CD4-positive, alpha-beta T cell treated with Interleukin-2 at 100 ng/mL for 4 hours (primary cell): ENCODE results near the gene SLC9C1.
A peak's percentile ranks its signal among the peaks of the same experiment; 100 is the strongest.
"Not testable (repeated sequence)": the region's sequence is repeated elsewhere in the genome, so short reads cannot be mapped to it uniquely, and the experiment has no call there.

Experiments
- DNase-seq: peaks from one replicate; pipeline ENCODE4 v3.0.0-alpha.2; 2020; ENCODE audit warnings: low spot score

The SLC9C1 gene

GRCh38 chr3:112187300-112187699 is 106.7 kb downstream of the SLC9C1 start:
- DNase-seq: no peak

DNA sequence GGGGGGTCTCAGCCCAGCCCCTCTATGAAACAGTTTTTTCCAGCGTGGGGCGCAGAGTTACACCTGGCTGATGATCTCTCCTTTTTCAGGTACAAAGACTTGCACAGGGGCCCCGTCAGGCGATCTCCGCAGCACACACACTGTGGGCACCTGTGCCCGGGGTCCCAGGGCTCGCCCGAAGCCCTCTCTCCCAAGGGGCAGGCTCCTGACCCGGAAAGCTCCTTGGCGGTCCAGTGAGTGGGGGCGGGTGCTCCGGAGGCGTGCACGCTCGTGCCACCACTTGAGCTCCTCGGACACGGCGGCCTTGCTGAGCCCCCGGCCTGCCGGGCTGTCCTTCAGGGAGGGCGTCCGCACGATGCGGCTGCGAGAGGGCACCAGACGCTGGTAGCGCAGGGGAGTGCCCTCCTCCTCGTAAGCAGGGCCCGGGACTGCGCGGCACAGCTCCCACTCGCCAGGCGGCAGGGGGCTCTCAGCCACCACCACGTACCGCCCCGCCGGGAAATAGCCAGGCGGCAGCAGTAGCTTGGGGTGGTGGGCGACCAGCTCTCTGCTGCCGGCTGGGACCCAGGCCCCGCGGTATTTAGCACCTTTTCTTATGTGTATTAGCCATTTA is 108.5 kb downstream of the SLC9C1 start:
- DNase-seq: not testable (repeated sequence)

- no peak for DNase-seq
These were observed 118.4 kb downstream of the SLC9C1 start for GRCh38 chr3:112175646-112176045.

GRCh38 chr3:112175037-112175436 is 119.0 kb downstream of the SLC9C1 start:
- no peak for DNase-seq

- DNase-seq: no peak
These were observed 122.9 kb downstream of the SLC9C1 start for GRCh38 chr3:112171144-112171543.

GRCh38 chr3:112170046-112170445 is 124.0 kb downstream of the SLC9C1 start:
- DNase-seq: no peak

DNA sequence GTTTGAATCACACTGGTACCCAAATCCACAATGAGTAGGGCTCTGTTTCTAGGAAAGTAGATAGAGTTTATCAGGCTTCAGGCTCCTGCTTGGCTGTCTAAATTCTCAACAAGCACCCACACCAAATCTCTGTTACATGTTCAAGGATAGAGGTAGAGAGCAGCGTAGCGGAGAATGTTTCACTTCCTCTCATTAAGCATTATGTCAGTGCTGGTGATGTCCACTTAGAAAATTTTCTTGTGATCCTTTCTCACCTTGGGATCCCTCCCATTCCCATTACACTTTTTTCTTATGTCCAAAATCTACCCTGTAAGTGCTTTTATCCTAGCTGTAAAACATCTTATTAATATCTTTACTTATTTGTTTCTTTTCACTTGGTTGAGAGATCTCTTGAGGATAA is 126.3 kb downstream of the SLC9C1 start:
- DNase-seq: no peak

GRCh38 chr3:112149136-112149535 is 144.9 kb downstream of the SLC9C1 start:
- DNase-seq: no peak

- no peak for DNase-seq
These were observed 150.3 kb downstream of the SLC9C1 start for GRCh38 chr3:112143689-112144088.

- DNase-seq: peak; percentile 48
These were observed 150.8 kb downstream of the SLC9C1 start for GRCh38 chr3:112143251-112143650.

GRCh38 chr3:112141293-112141692 is 152.7 kb downstream of the SLC9C1 start:
- no peak for DNase-seq

DNA sequence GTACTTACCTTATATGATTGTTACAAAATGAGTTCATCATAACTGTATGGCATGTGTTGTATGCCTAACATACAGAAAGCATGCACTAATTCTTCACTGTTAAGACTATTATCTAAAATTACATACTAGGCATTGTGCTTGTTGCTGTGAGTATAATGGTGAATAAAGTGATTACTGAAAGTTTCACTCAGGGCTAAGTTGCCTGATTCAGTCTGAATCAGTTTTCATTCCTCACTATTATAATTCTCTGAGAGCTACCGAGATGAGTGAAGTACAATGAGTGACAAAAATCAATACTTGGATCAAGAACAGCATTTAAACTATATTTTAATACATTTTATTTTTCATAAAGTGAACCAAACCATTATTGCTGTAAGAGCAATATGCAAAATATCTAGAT is 153.4 kb downstream of the SLC9C1 start:
- DNase-seq: no peak

GRCh38 chr3:112138219-112138969 is 155.6 kb downstream of the SLC9C1 start:
- DNase-seq: no peak

DNA sequence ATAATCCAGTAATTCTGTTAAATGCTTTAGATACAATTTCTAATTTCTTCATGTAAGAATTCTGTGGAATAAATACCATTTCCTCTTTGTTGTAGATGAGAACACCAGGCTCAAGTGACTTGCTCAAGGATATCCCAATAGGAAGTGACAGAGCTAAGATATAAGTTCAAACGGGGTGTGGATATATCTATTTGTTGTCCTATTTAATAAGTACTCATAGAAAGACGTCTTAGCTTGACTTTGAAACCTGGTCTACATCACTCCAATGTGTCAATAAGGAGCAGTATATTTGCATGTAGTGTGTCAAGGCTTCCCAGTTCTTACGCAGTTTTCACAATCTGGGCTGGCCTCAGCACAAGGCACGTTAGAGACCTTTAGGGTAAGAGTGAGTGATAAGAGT is 156.2 kb downstream of the SLC9C1 start:
- DNase-seq: no peak

DNA sequence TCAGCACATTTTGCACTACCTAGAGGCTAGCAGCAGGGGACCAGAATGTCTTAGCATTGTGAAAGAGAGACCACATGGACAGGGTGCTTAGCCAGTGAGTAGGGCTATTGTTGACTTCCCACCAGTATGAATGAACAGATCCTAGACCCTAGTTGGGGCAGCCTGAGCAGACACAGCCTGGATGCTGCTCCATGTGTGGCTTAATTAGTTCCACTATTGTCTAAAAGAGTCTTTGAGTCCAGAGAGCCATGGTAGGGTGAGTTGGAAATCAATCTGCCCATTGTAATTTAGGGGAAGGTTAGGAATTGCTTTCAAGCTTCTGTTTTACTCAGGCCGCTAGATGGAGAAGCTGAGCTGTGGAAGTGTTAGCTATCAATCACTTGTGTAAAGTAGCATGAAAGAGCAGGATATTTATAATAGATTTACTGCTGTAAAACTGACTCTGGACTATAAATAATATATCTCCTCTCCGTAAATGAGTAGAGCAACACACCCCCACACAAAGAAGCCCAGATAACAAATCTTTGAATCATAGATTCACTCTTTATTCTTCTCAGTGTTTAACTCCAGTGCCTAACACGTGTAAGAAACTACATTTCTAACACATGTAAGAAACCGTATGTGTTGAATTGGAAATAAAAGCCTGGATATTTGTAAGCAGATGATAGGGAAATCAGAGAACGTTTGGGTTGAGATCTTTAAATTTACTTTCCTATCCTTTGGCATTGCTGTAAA is 156.9 kb downstream of the SLC9C1 start:
- peak; percentile 68 for DNase-seq

DNA sequence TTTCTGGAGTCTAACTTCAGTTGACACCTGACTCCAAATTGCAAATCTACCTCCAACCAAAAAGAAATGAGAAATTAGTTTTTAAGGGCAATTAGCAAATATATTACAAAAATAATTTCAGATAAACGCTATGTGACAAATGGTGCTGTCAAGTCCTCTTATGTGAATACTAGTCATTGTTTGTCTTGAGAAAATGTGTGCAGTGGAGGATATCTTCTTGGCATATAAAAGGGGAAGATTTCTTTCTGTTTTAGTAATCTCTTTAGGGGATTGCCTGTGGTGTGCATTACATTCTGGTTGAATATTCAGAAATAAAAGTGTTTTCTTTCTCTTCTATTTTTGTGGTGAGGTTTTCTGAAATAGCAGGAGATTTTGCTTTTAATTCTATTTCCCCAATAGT is 158.0 kb downstream of the SLC9C1 start:
- no peak for DNase-seq

DNA sequence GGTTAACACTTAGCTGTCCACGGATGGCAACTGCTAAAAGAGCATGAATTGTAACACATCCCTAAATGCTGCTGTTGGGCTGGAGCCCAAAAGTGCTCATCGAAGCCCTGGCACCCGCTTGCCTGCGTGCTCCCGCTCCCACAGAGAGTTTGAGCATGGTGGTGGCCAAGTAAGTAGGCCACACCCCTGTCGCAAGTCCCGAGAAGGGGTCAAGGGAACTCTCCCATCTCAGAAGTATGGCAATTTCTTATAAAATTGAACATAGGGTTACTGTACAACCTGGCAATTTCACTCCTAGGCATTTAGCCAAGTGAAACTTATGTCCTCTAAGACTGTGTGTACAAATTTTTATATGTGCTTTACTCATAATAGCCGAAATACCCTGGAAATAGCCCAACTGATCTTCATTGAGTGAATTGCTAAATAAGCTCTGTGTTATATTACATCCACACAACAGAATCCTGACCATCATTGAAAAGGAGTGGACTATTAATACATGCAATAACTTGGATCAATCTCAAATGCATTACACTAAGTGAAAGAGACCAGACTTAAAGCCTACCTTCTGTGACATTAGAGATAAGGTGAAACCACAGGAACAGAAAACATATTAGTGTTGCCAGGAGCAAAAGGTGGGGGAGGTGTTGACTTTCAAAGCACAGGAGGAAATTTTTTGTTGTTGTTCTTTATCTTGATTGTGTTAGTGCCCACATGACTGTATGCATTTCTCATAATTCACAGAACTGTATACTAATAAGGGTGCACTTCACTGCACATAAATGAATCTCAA is 159.5 kb downstream of the SLC9C1 start:
- DNase-seq: peak; percentile 78

GRCh38 chr3:112133626-112134334 is 160.2 kb downstream of the SLC9C1 start:
- DNase-seq: no peak

DNA sequence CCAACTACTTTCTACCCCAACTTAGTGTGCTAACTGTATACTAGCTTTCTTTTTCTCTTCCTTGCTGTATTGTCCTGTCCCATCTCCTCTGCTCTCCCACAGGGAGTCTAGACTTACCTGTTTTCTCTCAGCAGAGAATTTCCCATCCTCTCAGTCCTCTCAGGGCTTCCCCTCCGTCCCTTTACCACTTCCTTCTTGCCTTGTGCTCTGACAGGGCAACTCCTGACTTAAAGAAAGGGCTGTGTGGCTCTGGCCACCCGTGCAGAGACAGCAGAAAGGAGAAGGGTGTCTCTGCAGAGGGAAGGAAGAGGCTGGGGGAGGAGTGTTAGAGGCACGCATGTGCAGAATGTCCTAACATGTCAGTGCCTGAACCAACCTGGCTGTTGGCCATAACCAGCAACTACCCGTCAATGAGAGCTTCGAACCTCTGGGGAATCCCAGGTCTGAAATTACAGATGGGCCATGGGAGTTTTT is 161.0 kb downstream of the SLC9C1 start, which contains the start of gene GCSAM:
GCSAM (minus strand) TSS at position 274 of the 474 bp plus-strand sequence; CDS start at position 146, 128 bp downstream.
- DNase-seq: peak; percentile 87

GRCh38 chr3:112132554-112132953 is 161.5 kb downstream of the SLC9C1 start:
- no peak for DNase-seq

DNA sequence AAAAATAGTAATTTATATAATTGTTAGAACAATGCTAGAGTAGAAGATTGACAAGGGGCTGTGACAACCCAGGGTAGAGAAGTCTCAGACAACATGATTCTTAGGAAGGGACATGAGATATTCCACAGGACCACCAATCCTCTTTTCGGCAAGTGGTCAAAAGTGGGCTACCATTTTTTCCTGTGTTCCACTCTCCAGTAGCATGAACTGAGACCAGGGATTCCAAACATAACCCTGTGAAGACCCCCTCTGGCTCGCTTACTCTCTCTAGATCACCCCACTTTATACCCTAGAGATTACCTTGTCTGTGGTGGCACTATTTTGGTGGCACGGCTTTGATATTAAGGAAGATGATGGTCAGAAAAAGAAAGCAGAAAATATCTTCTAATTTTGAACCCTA is 161.9 kb downstream of the SLC9C1 start:
- DNase-seq: no peak
